RWPE1 (cell line): ENCODE measurements around the gene BIRC7.

ENCODE experiments used
- CTCF ChIA-PET: fragments of 350-600 bp; sonication (Branson Sonifier 250); formaldehyde crosslinking; extraction: SDS; loops from one replicate; lab custom pipeline; 2021; lab: Yijun Ruan, JAX
- POLR2A ChIA-PET: fragments of 400-600 bp; formaldehyde crosslinking; extraction: SDS; loops from one replicate; lab custom pipeline; 2020; ENCODE audit warnings: antibody characterized with exemption; ENCODE audit not compliant: low non-redundant PET; lab: Yijun Ruan, JAX
- DNase-seq: peaks from one replicate; pipeline ENCODE4 v3.0.0; 2012; ENCODE audit warnings: low spot score
- H3K27ac ChIP-seq: fragments of 450-650 bp; 2 replicates; pipeline ENCODE4 v1.5.1; 2017
- TF ChIP-seq, protein P1 (sequence below): fragments of 450-650 bp; conservative IDR thresholded peaks from 2 replicates; pipeline ENCODE4 v1.5.1; 2017; ENCODE audit warnings: low read depth, mild to moderate bottlenecking

BIRC7 gene

DNA sequence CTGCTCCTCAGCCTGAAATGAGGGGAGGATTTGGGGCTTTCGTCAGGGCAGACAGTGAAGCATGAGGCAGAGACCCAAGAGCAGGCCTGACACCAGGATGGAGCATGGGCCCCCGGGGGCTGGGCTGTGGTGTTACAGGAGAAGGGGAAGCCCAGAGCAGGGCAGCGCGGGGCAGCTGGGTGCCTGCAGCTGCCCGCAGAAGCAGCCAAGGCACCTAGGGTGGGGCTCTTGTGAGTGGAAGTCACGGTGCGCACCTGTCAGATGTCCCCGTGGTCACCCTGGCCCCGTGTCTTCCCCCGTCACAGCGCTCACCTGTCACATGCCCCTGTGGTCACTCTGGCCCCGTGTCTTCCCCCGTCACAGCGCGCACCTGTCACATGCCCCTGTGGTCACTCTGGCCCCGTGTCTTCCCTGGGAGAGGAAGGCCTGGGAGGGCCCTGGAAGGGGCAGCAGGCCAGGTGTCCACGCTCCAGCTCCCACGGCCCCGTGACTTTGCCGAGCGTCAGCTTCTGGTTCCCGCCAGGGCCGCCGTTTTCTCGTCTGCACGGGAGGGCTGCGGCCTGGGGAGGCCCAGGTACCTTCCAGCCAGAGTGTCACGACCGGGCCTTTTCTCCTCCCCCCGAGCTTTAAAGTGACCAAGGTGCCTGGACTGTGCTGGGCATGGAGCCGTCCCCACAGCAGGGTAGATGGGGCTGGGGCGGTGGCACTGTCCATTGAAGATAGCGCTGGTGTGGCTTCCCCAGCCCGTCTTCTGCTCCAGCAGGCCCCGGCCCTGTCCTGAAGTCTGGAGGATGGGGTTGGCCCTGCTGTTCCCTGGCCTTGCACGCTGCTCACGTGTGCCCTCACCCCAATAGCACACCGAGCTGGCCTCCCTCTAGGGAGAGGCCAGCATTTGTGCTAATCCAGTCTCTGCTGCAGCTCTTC is 46.3 kb downstream of the BIRC7 start:
- DNase-seq = no peak
- H3K27ac ChIP-seq = peak overlapping the region; percentile 13; the same call in 1 of the 2 replicates
- TF ChIP-seq, protein P1, sequence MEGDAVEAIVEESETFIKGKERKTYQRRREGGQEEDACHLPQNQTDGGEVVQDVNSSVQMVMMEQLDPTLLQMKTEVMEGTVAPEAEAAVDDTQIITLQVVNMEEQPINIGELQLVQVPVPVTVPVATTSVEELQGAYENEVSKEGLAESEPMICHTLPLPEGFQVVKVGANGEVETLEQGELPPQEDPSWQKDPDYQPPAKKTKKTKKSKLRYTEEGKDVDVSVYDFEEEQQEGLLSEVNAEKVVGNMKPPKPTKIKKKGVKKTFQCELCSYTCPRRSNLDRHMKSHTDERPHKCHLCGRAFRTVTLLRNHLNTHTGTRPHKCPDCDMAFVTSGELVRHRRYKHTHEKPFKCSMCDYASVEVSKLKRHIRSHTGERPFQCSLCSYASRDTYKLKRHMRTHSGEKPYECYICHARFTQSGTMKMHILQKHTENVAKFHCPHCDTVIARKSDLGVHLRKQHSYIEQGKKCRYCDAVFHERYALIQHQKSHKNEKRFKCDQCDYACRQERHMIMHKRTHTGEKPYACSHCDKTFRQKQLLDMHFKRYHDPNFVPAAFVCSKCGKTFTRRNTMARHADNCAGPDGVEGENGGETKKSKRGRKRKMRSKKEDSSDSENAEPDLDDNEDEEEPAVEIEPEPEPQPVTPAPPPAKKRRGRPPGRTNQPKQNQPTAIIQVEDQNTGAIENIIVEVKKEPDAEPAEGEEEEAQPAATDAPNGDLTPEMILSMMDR = no peak
- ChIA-PET CTCF (interaction anchor here (0.6 to 1.6 kb wide), 6 partner anchors 12 to 364 kb away, joined by 3 to 7 read pairs (median 3); no protein-coding TSS in a partner anchor), POLR2A (no interaction called here)

- DNase-seq = no peak
- POLR2A ChIA-PET = no interaction called here
- peak overlapping the region; percentile 13; the same call in 1 of the 2 replicates for H3K27ac ChIP-seq
- TF ChIP-seq, protein P1 = no peak
- CTCF ChIA-PET = no interaction called here
Measured at GRCh38 chr20:63282946-63283345, 47.2 kb downstream of the BIRC7 start.

GRCh38 chr20:63283397-63284082 is 47.8 kb downstream of the BIRC7 start:
- H3K27ac ChIP-seq = no peak overlapping the region; the same call in 1 of the 2 replicates
- no peak for DNase-seq
- ChIA-PET CTCF (interaction anchor here (2.7 kb wide), 1 partner anchor 25 kb away, joined by 11 read pairs; no protein-coding TSS in a partner anchor), POLR2A (no interaction called here)
- TF ChIP-seq, protein P1 = no peak

DNA sequence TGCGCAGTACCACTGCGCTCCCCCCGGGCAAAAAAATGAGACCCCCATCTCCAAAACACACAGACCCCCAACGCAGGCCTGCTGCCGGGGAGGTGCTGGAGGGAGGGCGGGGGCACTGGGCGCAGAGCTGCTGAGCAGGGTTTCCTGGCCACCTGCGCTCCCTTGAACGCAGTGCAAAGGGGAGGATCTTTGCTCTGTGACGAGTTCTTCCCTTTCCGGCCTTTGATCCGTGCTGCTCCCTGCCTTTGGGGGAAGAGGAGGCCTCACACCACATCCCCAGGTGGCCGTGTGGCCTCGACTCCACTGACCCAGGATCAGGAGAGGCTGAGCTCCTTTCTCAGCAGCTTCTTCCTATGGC is 48.4 kb downstream of the BIRC7 start:
- DNase-seq = no peak
- no peak overlapping the region for H3K27ac ChIP-seq
- POLR2A ChIA-PET = no interaction called here
- CTCF ChIA-PET = interaction anchor here (0.6 to 2.7 kb wide), 3 partner anchors 13 to 61 kb away, joined by 3 to 11 read pairs (median 4); no protein-coding TSS in a partner anchor
- TF ChIP-seq, protein P1 = no peak

GRCh38 chr20:63284544-63284949 is 48.8 kb downstream of the BIRC7 start:
- no peak overlapping the region for H3K27ac ChIP-seq
- TF ChIP-seq, protein P1 = no peak
- CTCF ChIA-PET = interaction anchor here (0.6 to 2.7 kb wide), 4 partner anchors 13 to 254 kb away, joined by 3 to 11 read pairs (median 4); no protein-coding TSS in a partner anchor
- no peak for DNase-seq
- POLR2A ChIA-PET = no interaction called here

GRCh38 chr20:63284981-63285524 is 49.3 kb downstream of the BIRC7 start:
- ChIA-PET POLR2A (no interaction called here), CTCF (interaction anchor here (0.5 to 2.7 kb wide), 7 partner anchors 14 to 253 kb away, joined by 3 to 11 read pairs (median 4); no protein-coding TSS in a partner anchor)
- TF ChIP-seq, protein P1 = no peak

More at GRCh38 chr20:63284981-63285524, 49.3 kb downstream of the BIRC7 start:
- no peak overlapping the region for H3K27ac ChIP-seq
- no peak for DNase-seq
